Umbilical cord (tissue), 2 donors: ENCODE measurements around the gene HOXC11. TPM values are rescaled to one million over a fixed set of nuclear protein-coding genes. Genes with fewer than 3 reads are reported as not detected.

Experiments used
- DNase-seq: peaks from one replicate; pipeline ENCODE4 v3.0.0-alpha.2; 2015; ENCODE audit warnings: low spot score
- total RNA-seq: library from RNA; depleted of rRNA; stranded (reverse); fragments of >200 nt; gene quantifications from one replicate; pipeline ENCODE4 v1.2.3, GENCODE V29; 2014; ENCODE audit warnings: low replicate concordance; ENCODE audit not compliant: insufficient read depth

Gene HOXC11
- total RNA-seq, 1 donor from 2014 or later = 7.7 TPM

DNA sequence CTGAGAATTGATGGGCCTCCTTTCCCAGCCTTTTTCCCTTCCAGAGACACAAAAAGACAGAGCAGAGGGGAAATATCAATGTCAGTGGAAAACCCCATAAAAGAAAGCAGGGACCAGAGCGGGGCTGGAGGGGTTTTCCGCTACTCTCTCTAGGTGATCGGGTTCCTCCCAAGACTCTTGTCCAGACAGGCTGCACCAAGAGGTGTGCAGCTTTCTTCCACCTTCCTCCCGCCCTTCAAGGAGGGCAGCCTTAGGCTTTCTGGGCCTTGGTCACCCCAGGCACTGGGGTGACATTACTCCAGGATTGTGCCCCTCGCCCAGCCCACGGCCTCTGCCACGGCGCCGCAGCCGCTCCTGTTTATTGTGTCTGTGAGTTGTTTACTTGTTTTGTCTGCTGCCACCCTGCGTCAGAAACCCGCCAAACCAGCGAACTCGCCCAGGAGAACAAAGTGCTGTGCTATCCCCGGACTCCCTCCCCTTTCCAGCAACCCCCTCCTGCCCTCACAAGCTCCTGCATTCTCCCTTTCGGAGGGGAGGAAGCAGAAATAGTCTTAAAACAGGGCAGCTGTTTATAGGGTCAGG lies 48.6 kb downstream of the HOXC11 start:
- no peak for DNase-seq

DNA sequence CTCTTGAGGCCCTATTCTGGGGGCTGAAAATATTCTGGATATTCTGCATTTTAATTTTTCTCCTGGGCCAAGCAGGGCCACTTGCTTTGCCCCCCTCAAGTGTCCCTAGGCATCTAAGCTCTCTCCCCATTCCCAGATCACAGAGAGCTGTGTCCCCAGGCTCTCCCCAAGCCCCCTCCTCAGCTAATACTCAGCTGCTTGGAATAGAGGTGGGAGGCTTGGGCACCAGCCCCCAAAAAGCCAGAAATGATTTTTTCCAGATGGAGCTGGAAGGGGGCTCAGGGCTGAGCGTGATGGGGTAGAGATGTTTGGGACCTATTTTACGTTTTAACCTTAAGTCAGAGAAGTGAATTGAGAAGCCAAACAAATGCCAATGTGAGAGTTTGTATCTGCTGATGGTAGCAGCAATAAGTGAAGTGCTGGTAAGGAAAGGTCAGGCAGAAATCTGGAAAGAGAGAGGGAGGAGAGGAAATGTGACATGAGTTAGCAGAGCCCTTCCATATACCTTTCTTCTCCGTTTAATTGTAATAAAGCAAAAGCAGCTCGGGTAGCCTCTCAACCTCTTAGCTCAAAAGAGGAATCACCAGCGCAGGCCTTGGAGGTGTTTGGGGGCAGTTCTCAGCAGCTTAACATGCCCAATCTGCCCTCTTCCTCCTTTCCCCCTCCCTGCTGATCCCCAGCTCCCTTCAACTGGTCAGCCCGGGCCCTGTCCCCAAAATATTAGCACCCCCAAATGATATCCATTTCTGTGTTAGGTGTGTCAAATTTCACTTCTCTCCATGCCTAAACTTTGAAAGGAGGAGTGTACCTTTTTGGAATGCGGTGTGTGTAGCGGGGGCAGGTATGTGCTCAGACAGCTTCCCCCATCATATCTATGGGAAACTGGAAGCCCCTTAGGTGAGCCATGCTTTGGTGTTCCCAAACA lies 50.3 kb downstream of the HOXC11 start:
- no peak for DNase-seq

DNA sequence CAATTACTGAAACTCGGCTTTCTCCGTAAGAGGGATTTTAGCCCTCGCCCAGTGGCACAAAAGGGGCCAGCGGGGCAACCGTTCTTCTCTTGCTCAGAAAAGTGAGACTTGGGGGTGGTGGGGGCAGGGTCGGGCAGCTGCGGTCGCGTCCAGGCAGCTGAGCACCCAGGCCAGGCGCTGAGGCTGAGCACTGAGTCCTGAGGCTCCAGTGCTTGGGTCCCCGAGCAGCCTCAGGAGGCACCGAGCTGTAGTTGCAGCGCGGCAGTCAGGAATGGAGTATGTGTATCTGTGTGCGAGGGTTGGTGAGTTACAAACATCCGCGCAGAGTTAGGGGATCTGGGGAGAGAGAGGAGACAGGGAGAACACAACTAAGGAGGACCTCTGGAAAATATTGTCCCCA lies 51.2 kb downstream of the HOXC11 start:
- no peak for DNase-seq

DNA sequence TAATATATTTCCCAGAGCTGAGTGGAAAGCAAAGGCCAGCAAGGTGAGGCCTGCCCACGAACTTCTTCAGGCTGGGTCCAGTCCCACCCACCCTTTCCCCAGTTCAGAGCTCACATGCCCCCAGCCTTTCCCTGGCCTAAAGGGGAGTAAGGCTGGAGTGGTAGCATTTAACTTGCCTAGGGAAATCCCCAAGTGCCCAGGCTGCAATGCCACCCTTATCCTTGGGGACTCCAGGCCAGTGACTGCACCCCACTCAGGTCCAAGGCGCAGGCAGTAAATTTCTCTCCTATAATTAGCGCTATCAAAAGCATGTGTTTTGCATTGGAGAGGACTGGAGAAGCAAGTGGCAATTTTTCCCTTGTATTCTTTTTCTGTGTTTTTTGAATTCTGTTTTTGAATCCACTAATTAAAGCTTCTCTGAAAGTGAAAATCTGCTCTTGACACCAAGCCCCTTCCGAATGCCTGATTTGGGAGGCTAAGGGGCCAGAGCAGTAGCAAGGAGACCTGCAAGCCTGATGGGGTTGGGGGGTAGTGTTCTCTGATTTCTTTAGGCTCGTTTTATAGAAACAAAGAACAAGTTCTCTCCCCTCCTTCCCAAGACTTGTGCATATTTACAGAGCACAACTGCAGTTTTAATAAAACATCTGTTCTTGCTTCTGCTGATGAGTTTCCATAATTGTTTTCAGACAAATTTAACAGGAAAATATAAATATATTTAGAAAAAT lies 51.8 kb downstream of the HOXC11 start:
- no peak for DNase-seq

DNA sequence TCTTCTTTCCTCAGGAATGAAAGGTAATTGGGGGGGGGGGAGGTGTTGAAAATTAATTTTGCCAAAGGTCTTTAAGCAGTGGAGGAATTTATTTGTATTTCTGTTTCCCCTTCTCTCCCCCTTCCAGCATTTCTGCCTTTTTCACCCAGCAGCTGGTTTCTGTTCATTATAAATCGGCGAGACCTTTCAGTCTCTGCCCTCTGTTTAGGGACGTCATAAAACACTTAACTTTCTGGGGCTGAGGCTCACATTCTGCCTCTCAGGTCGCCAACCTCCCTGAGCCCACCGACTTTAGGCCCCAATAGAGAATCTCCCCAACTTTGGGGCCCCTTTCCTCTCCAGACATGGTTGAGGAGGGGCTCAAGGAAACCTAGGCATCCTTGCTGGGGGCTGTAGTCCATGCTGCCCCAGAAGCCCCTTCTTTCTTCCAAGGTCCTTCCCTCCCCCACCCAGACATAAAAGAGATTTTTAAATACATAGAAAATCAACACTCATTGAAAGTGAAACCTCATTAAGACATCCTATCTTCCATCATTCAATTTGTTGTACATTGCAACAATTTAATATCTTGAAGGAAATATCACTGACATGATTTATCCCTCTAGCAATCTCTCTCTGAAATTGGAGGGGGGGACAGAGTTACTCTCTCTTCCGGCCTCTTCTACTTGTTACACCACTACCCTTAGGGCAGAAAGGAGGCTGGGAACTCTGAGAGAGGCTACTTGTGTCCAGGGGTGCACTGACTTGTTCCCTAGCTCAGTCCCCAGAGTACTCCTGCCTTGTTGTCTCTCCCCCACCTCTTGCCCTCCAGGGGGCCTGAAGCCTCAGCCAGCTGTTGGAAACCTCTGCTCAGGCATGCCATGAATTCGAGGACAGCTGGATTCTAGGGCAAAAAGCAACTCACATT lies 52.8 kb downstream of the HOXC11 start:
- DNase-seq = no peak

DNA sequence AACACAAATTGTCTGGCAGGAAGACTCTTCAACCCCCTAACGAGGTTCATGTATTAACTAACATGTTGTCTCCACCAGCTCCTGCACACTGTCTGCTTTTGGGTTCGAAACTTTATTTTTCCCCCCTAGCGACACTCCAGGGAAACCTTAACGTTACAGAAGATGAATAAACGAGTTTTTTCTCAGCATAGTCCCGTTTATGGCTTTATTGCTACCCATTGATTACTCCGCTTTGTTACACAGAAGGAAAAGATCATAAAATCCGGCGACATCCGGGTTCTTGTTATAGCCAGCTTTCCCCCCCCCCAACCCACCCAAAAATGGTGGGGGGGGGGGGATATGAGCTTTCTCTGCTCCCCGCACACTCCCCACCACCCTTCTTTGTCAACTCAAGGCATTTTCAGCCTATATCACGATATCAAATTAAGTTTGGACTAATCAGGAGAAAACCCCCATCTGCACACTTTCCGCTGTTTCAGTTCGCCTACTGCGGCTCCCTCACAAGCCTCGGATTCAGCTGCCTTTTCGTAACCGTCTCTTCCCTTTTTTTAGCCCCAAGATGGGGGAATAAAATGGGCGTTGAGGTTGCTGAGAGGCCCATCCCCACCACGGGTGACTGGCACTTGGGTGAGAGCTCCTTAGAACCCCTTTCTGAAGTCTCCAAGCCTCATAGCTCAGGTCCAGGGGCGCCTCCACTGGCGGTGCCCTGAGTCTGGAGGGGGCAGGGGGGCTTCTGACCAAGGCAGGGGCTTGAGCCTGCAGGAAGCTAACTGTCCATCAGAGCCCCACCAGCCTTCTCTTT lies 53.9 kb downstream of the HOXC11 start:
- no peak for DNase-seq

Other genes with a start within 250 kb of the HOXC11 start
- 93.4 TPM for gene CALCOCO1, start 245.7 kb upstream of the HOXC11 start, total RNA-seq
- not detected for gene CISTR, start 221.1 kb upstream of the HOXC11 start, total RNA-seq
- gene HOXC13, start 34.3 kb upstream of the HOXC11 start, total RNA-seq = 1.2 TPM
- not detected for gene HOXC12, start 18.2 kb upstream of the HOXC11 start, total RNA-seq
- 12.5 TPM for gene HOTAIR, start 1.8 kb downstream of the HOXC11 start, total RNA-seq
- 3.4 TPM for gene HOXC10, start 12.0 kb downstream of the HOXC11 start, total RNA-seq
- 10.4 TPM for gene HOXC9, start 27.0 kb downstream of the HOXC11 start, total RNA-seq
- 2.2 TPM for gene HOXC8, start 35.9 kb downstream of the HOXC11 start, total RNA-seq
- 4.1 TPM for gene HOXC6, start 55.3 kb downstream of the HOXC11 start, total RNA-seq
- gene HOXC5, start 59.9 kb downstream of the HOXC11 start, total RNA-seq = 1.2 TPM
- gene HOXC4, start 80.7 kb downstream of the HOXC11 start, total RNA-seq = 3.4 TPM
- gene SMUG1, start 215.9 kb downstream of the HOXC11 start, total RNA-seq = 34.2 TPM